BJ (cell line): ENCODE data around the gene TPGS2. TPM values are rescaled to one million over a fixed set of nuclear protein-coding genes. Genes with fewer than 3 reads are reported as not detected.
"Not testable (repeated sequence)": the region's sequence is repeated elsewhere in the genome, so short reads cannot be mapped to it uniquely, and the experiment has no call there.

Experiments used
- CTCF ChIA-PET: fragments of 350-600 bp; formaldehyde crosslinking; extraction: SDS; loops from one replicate; lab custom pipeline; 2021; ENCODE audit warnings: antibody characterized with exemption, inconsistent platforms; lab: Yijun Ruan, JAX
- POLR2A ChIA-PET: fragments of 300-600 bp; sonication (Branson Sonifier 250); formaldehyde crosslinking; extraction: SDS; loops from one replicate; lab custom pipeline; 2021; ENCODE audit warnings: antibody characterized with exemption; lab: Charles Lee
- DNase-seq: peaks from one replicate; pipeline ENCODE4 v3.0.0-alpha.2; 2011; ENCODE audit warnings: low read depth
- H3K27me3 ChIP-seq: 2 replicates; pipeline ENCODE4 v1.6.0; 2011; ENCODE audit warnings: low read length; ENCODE audit not compliant: control insufficient read depth, insufficient read depth
- H3K36me3 ChIP-seq: 2 replicates; pipeline ENCODE4 v1.5.1; 2011; ENCODE audit warnings: low read length; ENCODE audit not compliant: control insufficient read depth, insufficient read depth
- H3K4me3 ChIP-seq: 2 replicates; pipeline ENCODE4 v1.5.1; 2011; ENCODE audit warnings: low read depth, mild to moderate bottlenecking, control low read depth, low read length
- polyA plus RNA-seq: library from polyadenylated mRNA; depleted of rRNA; stranded (reverse); fragments of >200 nt; gene quantifications from 2 replicates; pipeline ENCODE4 v1.2.3, GENCODE V29; 2011
- TF ChIP-seq, protein P1 (sequence below): IDR thresholded peaks from 2 replicates; pipeline ENCODE4 v1.5.1; 2011; ENCODE audit warnings: low read depth, mild to moderate bottlenecking, control low read depth, inconsistent platforms, low read length, moderate library complexity; ENCODE audit not compliant: insufficient read depth

The TPGS2 gene
- polyA plus RNA-seq, 1 experiment: 287 TPM

DNA sequence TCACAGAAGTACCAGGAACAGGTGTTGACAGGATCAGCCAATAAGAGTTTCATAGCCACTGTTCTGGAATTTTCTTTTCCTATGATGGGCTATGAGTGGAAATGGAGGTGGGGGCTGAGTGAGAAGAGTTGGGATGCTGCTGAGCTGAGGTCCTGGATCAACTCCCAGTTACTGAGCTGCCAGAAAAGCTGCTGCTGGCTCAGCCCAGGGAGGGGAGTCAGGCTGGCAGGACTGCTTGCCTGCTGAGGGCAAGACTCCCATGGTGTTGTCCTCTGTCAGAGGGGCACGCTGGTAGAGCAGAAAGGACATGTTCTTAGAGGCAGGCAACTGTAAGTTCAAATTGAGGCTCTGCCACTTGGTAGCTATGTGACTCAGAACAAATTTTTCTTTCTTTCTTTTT, 11.8 kb downstream of the TPGS2 start:
- TF ChIP-seq, protein P1, sequence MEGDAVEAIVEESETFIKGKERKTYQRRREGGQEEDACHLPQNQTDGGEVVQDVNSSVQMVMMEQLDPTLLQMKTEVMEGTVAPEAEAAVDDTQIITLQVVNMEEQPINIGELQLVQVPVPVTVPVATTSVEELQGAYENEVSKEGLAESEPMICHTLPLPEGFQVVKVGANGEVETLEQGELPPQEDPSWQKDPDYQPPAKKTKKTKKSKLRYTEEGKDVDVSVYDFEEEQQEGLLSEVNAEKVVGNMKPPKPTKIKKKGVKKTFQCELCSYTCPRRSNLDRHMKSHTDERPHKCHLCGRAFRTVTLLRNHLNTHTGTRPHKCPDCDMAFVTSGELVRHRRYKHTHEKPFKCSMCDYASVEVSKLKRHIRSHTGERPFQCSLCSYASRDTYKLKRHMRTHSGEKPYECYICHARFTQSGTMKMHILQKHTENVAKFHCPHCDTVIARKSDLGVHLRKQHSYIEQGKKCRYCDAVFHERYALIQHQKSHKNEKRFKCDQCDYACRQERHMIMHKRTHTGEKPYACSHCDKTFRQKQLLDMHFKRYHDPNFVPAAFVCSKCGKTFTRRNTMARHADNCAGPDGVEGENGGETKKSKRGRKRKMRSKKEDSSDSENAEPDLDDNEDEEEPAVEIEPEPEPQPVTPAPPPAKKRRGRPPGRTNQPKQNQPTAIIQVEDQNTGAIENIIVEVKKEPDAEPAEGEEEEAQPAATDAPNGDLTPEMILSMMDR: no peak
- Histone ChIP-seq H3K36me3 (peaks cover 2% of the 10 kb centered on the region; the same call in 1 of the 2 replicates), H3K4me3 (no peak overlapping the region), H3K27me3 (no peaks in the 10 kb centered on the region)
- no peak for DNase-seq
- ChIA-PET CTCF (interaction anchor here (0.6 to 0.7 kb wide), 2 partner anchors 34 to 240 kb away, joined by 3 read pairs; no protein-coding TSS in a partner anchor), POLR2A (no interaction called here)

DNA sequence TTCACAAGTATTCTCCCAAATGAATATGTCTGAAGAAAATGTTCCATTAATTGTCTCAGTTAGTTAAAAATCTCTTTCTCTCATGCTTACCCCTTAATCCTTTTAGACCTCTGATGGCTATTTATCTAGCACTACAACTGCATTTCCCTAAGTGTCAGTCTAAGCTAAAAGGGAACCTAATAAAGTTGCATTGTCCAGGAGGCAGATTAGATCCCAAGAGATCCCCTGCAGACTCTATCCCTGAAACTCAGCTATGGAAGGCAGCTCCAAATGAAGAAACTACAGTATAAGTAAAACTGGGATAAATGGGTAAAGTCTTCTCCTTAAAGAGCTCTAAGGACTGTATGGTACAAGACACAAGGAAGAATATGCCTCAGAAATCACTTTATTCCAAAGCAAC, 12.7 kb downstream of the TPGS2 start:
- CTCF ChIA-PET: interaction anchor here (0.6 kb wide), 1 partner anchor 12 kb away, joined by 3 read pairs; no protein-coding TSS in a partner anchor
- H3K4me3 ChIP-seq, DNase-seq, POLR2A ChIA-PET, H3K27me3 ChIP-seq, H3K36me3 ChIP-seq: not testable (repeated sequence)

DNA sequence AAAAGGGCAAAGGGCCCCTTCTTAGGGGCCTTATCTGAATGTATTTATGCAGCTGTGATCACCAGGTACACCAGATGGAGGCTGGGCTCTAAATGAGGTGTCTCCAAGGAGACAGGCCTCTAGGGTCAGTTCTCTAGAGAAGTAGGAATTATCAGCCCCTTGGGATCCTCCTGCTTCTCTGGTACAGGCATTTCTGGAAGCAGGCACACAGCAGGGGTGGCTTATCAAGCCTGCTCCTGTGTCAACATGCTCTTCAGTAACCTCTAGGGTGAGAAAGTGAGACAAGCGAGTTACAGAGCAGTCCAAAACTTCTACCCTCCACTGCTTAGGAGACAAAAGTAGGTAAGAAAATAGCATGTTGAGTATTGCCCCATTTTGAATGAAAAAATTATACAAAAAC, 13.8 kb downstream of the TPGS2 start:
- CTCF ChIA-PET: no interaction called here

DNA sequence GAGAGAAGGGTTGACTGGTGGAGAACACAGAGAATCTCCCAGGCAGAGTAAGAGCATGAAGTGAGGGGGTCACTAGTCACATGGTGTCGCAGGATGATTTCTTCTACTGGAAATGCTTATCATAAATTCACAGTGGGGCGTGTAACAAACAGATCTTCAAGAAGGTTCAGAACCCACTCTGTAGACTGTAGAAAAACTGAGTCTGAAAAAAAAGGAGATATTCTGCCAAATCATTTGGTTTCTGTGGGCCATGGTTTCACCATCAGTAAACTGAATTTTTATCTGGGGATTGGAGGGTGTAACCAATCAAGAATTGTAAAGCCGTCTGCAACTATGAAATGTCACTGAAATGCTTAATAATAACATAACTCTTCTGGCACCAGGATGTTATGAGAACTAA, 15.0 kb downstream of the TPGS2 start:
- TF ChIP-seq, protein P1: no peak
- CTCF ChIA-PET: no interaction called here
- POLR2A ChIA-PET: no interaction called here
- Histone ChIP-seq H3K27me3 (no peaks in the 10 kb centered on the region), H3K36me3 (peaks cover 2% of the 10 kb centered on the region; the same call in 1 of the 2 replicates), H3K4me3 (no peak overlapping the region)
- DNase-seq: no peak

More for the DNA sequence above, 13.8 kb downstream of the TPGS2 start:
- H3K36me3 ChIP-seq: peaks cover 2% of the 10 kb centered on the region; the same call in 1 of the 2 replicates
- no peaks in the 10 kb centered on the region for H3K27me3 ChIP-seq
- POLR2A ChIA-PET: no interaction called here
- no peak for DNase-seq
- TF ChIP-seq, protein P1: no peak
- no peak overlapping the region for H3K4me3 ChIP-seq

DNA sequence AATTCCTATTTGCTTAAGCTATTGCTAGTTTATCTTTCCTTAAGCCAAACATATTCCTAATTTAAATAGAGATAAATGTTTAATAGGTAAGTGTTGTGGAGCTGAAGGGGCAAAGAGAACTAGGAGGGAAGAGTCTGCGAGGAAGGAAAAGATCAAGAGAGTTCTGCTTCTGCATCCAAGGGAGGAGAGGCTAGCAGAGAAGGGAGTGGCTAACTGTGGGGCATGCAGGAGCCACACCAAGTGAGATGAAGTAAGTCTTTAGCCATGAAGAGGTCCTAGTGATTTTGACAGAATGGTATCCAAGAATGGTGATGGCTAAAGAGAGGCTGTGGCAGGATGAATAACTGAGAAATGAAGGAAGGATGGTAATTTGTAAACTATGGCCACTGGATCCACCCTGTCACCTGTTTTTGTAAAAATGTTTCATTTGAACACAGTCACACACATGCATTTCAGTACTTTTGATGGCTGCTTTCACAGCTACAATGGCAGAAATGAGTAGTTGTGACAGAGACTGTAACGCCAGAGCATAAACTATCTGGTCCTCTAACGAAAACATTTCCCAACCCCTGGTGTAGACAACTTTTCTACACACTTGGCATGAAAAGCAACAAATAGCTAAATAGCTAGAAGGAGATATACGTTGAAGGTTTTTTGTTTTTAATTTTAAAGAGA, 15.6 kb downstream of the TPGS2 start:
- H3K36me3 ChIP-seq: peaks cover 2% of the 10 kb centered on the region; the same call in 1 of the 2 replicates
- no peak overlapping the region for H3K4me3 ChIP-seq
- no peaks in the 10 kb centered on the region for H3K27me3 ChIP-seq
- DNase-seq: no peak
- TF ChIP-seq, protein P1: no peak
- CTCF ChIA-PET: interaction anchor here (0.9 kb wide), 1 partner anchor 520 kb away, joined by 4 read pairs; no protein-coding TSS in a partner anchor
- POLR2A ChIA-PET: no interaction called here
